A549 (cell line): ENCODE data around the gene SNX20. TPM values are rescaled to one million over a fixed set of nuclear protein-coding genes. Genes with fewer than 3 reads are reported as not detected.

Source experiments
- ATAC-seq, 2 experiments: fragments of 200-7000 bp in 1 of 2; fragments of >200 bp in 1 of 2; cut with Nextera tagmentation in 1 of 2; cut with Tn5 transposase in 1 of 2; 3 replicates each; pipeline versions ENCODE4 v1.8.0 to v1.9.1; 2018 to 2020; ENCODE audit warnings: mild to moderate bottlenecking in 1 of 2, moderate library complexity in 1 of 2
- CTCF ChIA-PET: fragments of 300-600 bp; sonication (Branson Sonifier 250); formaldehyde crosslinking; extraction: SDS; loops from one replicate; lab custom pipeline; 2021; ENCODE audit warnings: antibody characterized with exemption, inconsistent platforms; lab: Yijun Ruan, JAX
- POLR2A ChIA-PET: fragments of 350-600 bp; formaldehyde crosslinking; extraction: SDS; loops from one replicate; lab custom pipeline; 2021; ENCODE audit warnings: antibody characterized with exemption, inconsistent platforms; lab: Yijun Ruan, JAX
- DNase-seq, 2 experiments: peaks; one replicate each; pipeline versions ENCODE4 v3.0.0 to v3.0.0-alpha.2; 2011 to 2016; ENCODE audit warnings: low read depth in 1 of 2, low spot score in 1 of 2
- FAIRE-seq: peaks from 2 replicates; lab custom pipeline; 2011; peaks lifted over from hg19 to GRCh38; lab: Jason Lieb, UNC
- H3K27ac ChIP-seq, 2 experiments: fragments of >200 bp; sonication (Bioruptor Twin); formaldehyde crosslinking; 3 replicates each; pipeline ENCODE4 v1.5.1; 2016 to 2017
- H3K4me1 ChIP-seq: fragments of >200 bp; sonication (Bioruptor Twin); formaldehyde crosslinking; 3 replicates; pipeline ENCODE4 v1.6.1; 2016
- H3K4me2 ChIP-seq: fragments of >200 bp; sonication (Bioruptor Twin); formaldehyde crosslinking; 3 replicates; pipeline ENCODE4 v1.6.1; 2016
- H3K4me3 ChIP-seq: fragments of >200 bp; sonication (Bioruptor Twin); formaldehyde crosslinking; 3 replicates; pipeline ENCODE4 v1.5.1; 2016
- H3K9me3 ChIP-seq: fragments of >200 bp; sonication (Bioruptor Twin); formaldehyde crosslinking; 3 replicates; pipeline ENCODE4 v1.6.1; 2016
- ATOH8 ChIP-seq: fragments of 250-450 bp; sonication (Bioruptor Pico); IDR thresholded peaks from 2 replicates; pipeline ENCODE4 v1.5.0; 2020; ENCODE audit warnings: low read depth, mild to moderate bottlenecking, moderate library complexity
- BHLHE40 ChIP-seq: IDR thresholded peaks from 2 replicates; pipeline ENCODE4 v1.6.1; 2012; ENCODE audit warnings: low read depth, low read length, inconsistent platforms
- CHD4 ChIP-seq: fragments of 200-600 bp; sonication (generic); IDR thresholded peaks from 2 replicates; pipeline ENCODE4 v1.6.1; 2016; ENCODE audit warnings: antibody characterized with exemption, mild to moderate bottlenecking, borderline replicate concordance
- CTCF ChIP-seq: fragments of >200 bp; sonication (Bioruptor Twin); formaldehyde crosslinking; IDR thresholded peaks from 3 replicates; pipeline ENCODE4 v1.5.1; 2016
- E2F6 ChIP-seq: IDR thresholded peaks from 2 replicates; pipeline ENCODE4 v1.6.1; 2012; ENCODE audit warnings: low read depth, borderline replicate concordance
- EHF ChIP-seq: fragments of 250-450 bp; sonication (Bioruptor Pico); IDR thresholded peaks from 2 replicates; pipeline ENCODE4 v1.5.0; 2020; ENCODE audit warnings: mild to moderate bottlenecking
- EHMT2 ChIP-seq: fragments of 200-600 bp; sonication (generic); IDR thresholded peaks from 2 replicates; pipeline ENCODE4 v1.6.1; 2016; ENCODE audit warnings: antibody characterized with exemption, low read depth, mild to moderate bottlenecking, moderate library complexity
- EP300 ChIP-seq, 2 experiments: fragments of >200 bp; sonication (Bioruptor Twin); formaldehyde crosslinking; IDR thresholded peaks; 2 replicates in 1 of 2; 3 replicates in 1 of 2; pipeline ENCODE4 v1.6.1; 2016 to 2017
- GATA3 ChIP-seq: IDR thresholded peaks from 2 replicates; pipeline ENCODE4 v1.6.1; 2012; ENCODE audit warnings: borderline replicate concordance
- HDAC2 ChIP-seq: fragments of 200-600 bp; sonication (generic); IDR thresholded peaks from 2 replicates; pipeline ENCODE4 v1.6.1; 2016
- HMGXB4 ChIP-seq: fragments of 250-450 bp; sonication (Bioruptor Pico); IDR thresholded peaks from 2 replicates; pipeline ENCODE4 v1.5.0; 2021; ENCODE audit warnings: mild to moderate bottlenecking, moderate library complexity, borderline replicate concordance
- HOXA7 ChIP-seq: fragments of 250-450 bp; sonication (Bioruptor Pico); IDR thresholded peaks from 2 replicates; pipeline ENCODE4 v1.5.0; 2020; ENCODE audit warnings: mild to moderate bottlenecking, moderate library complexity
- JUN ChIP-seq, 2 experiments: fragments of >200 bp; sonication (Bioruptor Twin); formaldehyde crosslinking; IDR thresholded peaks; 2 replicates in 1 of 2; 3 replicates in 1 of 2; pipeline ENCODE4 v1.6.1; 2016 to 2017
- JUNB ChIP-seq: fragments of >200 bp; sonication (Bioruptor Twin); formaldehyde crosslinking; IDR thresholded peaks from 2 replicates; pipeline ENCODE4 v1.6.1; 2016
- KDM1A ChIP-seq: fragments of 200-600 bp; sonication (generic); IDR thresholded peaks from 2 replicates; pipeline ENCODE4 v1.6.1; 2016; ENCODE audit warnings: low read depth, mild to moderate bottlenecking
- MAFK ChIP-seq: fragments of 450-650 bp; IDR thresholded peaks from 2 replicates; pipeline ENCODE4 v1.6.1; 2014; ENCODE audit not compliant: partially characterized antibody
- MAZ ChIP-seq: fragments of 150-350 bp; IDR thresholded peaks from 2 replicates; pipeline ENCODE4 v1.6.1; 2014; ENCODE audit warnings: antibody characterized with exemption, low read depth, low read length, borderline replicate concordance
- NPAS2 ChIP-seq: fragments of 250-450 bp; sonication (Bioruptor Pico); IDR thresholded peaks from 2 replicates; pipeline ENCODE4 v1.8.0; 2022; ENCODE audit warnings: mild to moderate bottlenecking, moderate library complexity, borderline replicate concordance
- PBX3 ChIP-seq: IDR thresholded peaks from 2 replicates; pipeline ENCODE4 v1.6.1; 2012
- PHF8 ChIP-seq: fragments of 200-600 bp; sonication (generic); IDR thresholded peaks from 2 replicates; pipeline ENCODE4 v1.6.1; 2016; ENCODE audit warnings: low read depth, mild to moderate bottlenecking, antibody characterized with exemption, moderate library complexity, borderline replicate concordance
- RAD21 ChIP-seq, 2 experiments: fragments of >200 bp in 1 of 2; sonication (Bioruptor Twin) in 1 of 2; formaldehyde crosslinking in 1 of 2; IDR thresholded peaks in 1 of 2; conservative IDR thresholded peaks in 1 of 2; 2 replicates in 1 of 2; 3 replicates in 1 of 2; pipeline ENCODE4 v1.6.1; 2012 to 2018; ENCODE audit warnings: inconsistent platforms in 1 of 2
- RCOR1 ChIP-seq: fragments of 150-350 bp; IDR thresholded peaks from 2 replicates; pipeline ENCODE4 v1.6.1; 2014; ENCODE audit warnings: antibody characterized with exemption, low read length, low read depth
- RNF2 ChIP-seq: fragments of 200-600 bp; sonication (generic); IDR thresholded peaks from 2 replicates; pipeline ENCODE4 v1.6.1; 2016; ENCODE audit warnings: low read depth, mild to moderate bottlenecking, antibody characterized with exemption, moderate library complexity, borderline replicate concordance
- SMC3 ChIP-seq: fragments of >200 bp; sonication (Bioruptor Twin); formaldehyde crosslinking; IDR thresholded peaks from 3 replicates; pipeline ENCODE4 v1.6.1; 2018; ENCODE audit warnings: inconsistent platforms
- WGBS: methylation state at CpG from one replicate; pipeline ENCODE4 v1.1.6; 2017; ENCODE audit errors: missing lambda C conversion rate; 5-methylcytosine and 5-hydroxymethylcytosine counted together
- polyA plus RNA-seq, 4 experiments: library from polyadenylated mRNA; depleted of rRNA in 3 of 4; stranded (reverse); fragments of >200 nt; fragmentation: RNase III in 1 of 4; extraction: RNeasy Plus Mini Kit Qiagen cat#74134 plus additional on column Dnase treatment in 1 of 4; gene quantifications; 2 replicates in 3 of 4; 3 replicates in 1 of 4; pipeline ENCODE4 v1.2.3, GENCODE V29; 2011 to 2017

Gene SNX20
- polyA plus RNA-seq, 2 of the 4 experiments (the other 2 are of a cell fraction): not detected

GRCh38 chr16:50665128-50665878, 15.8 kb downstream of the SNX20 start:
- TF ChIP-seq RAD21 (conservative IDR thresholded peaks at IDR 0.05 in 1 of 2, IDR thresholded peaks at IDR 0.05 in 1 of 2): peak; percentile 80 to 85
- TF ChIP-seq SMC3: peak; percentile 88
- TF ChIP-seq E2F6: no peak
- TF ChIP-seq MAZ: peak; percentile 29; the same call in 1 of the 2 replicates
- TF ChIP-seq CTCF: peak; percentile 88
- Histone ChIP-seq H3K4me2 (peak overlapping the region; percentile 74), H3K9me3 (peaks cover 4% of the 10 kb centered on the region; the same call in 2 of the 3 replicates), H3K4me3 (peak overlapping the region; percentile 26; the same call in 1 of the 3 replicates), H3K27ac (peak overlapping the region in 1 of 2 experiments; percentile 53; a peak in 3 of 6 replicates), H3K4me1 (no peaks in the 10 kb centered on the region)
- DNase-seq (peak; percentile 56 to 74), ATAC-seq (peak; percentile 81 to 95), FAIRE-seq (no peak)
- POLR2A ChIA-PET: no interaction called here
- CTCF ChIA-PET: interaction anchor here (0.6 to 8.5 kb wide), 82 partner anchors 8 to 1716 kb away, joined by 3 to 132 read pairs (median 4); partner anchors contain the start of genes CNEP1R1 and SNX20
- WGBS: 31% methylated on average over 39 of the region's 40 CpGs

- WGBS: 88% methylated on average over 5 of the region's 5 CpGs
- Histone ChIP-seq H3K9me3 (peaks cover 4% of the 10 kb centered on the region; the same call in 2 of the 3 replicates), H3K4me2 (no peak overlapping the region), H3K4me1 (no peaks in the 10 kb centered on the region), H3K4me3 (no peak overlapping the region), H3K27ac (no peak overlapping the region)
- ATAC-seq (no peak), DNase-seq (no peak), FAIRE-seq (no peak)
- no peak for TF ChIP-seq PHF8
- no peak for TF ChIP-seq KDM1A
- ChIA-PET POLR2A (no interaction called here), CTCF (interaction anchor here (0.6 to 8.5 kb wide), 17 partner anchors 9 to 639 kb away, joined by 3 to 132 read pairs (median 5); partner anchors contain the start of gene CNEP1R1)
Observed at GRCh38 chr16:50664270-50664669, 16.8 kb downstream of the SNX20 start.

- Histone ChIP-seq H3K4me1 (no peaks in the 10 kb centered on the region), H3K4me2 (no peak overlapping the region), H3K9me3 (peaks cover 4% of the 10 kb centered on the region; the same call in 2 of the 3 replicates), H3K4me3 (no peak overlapping the region), H3K27ac (no peak overlapping the region)
- POLR2A ChIA-PET: no interaction called here
- DNase-seq (no peak), ATAC-seq (no peak), FAIRE-seq (no peak)
- CTCF ChIA-PET: interaction anchor here (0.9 to 8.5 kb wide), 6 partner anchors 9 to 451 kb away, joined by 3 to 132 read pairs (median 4); no protein-coding TSS in a partner anchor
- 58% methylated on average over 10 of the region's 10 CpGs for WGBS
- TF ChIP-seq EHF (no peak), EP300 (IDR thresholded peaks at IDR 0.05) (no peak), MAFK (no peak), ATOH8 (CRISPR knock-in tag) (no peak), PBX3 (no peak), PHF8 (no peak), HDAC2 (no peak), RNF2 (no peak), JUNB (no peak), RCOR1 (no peak), GATA3 (no peak), CHD4 (no peak), JUN (IDR thresholded peaks at IDR 0.05) (no peak), HOXA7 (CRISPR knock-in tag) (no peak), NPAS2 (no peak), RAD21 (conservative IDR thresholded peaks at IDR 0.05 in 1 of 2, IDR thresholded peaks at IDR 0.05 in 1 of 2) (no peak), EHMT2 (no peak), BHLHE40 (no peak), HMGXB4 (CRISPR knock-in tag) (no peak)
Observed at GRCh38 chr16:50662306-50662940, 18.7 kb downstream of the SNX20 start.
